Liver (tissue), 3 donors: ENCODE measurements around the gene STMP1.

Source experiments
- EGR1 ChIP-seq, 2 donors: IDR thresholded peaks; 2 replicates each; pipeline ENCODE4 v1.6.1; 2016 to 2018; ENCODE audit warnings: antibody characterized with exemption in 2 of 2, low read depth in 2 of 2
- RAD21 ChIP-seq, 2 donors: IDR thresholded peaks; 2 replicates each; pipeline ENCODE4 v1.6.1; 2016; ENCODE audit warnings: antibody characterized with exemption in 2 of 2, mild to moderate bottlenecking in 2 of 2
- SP1 ChIP-seq: IDR thresholded peaks from 2 replicates; pipeline ENCODE4 v1.6.1; 2018; ENCODE audit warnings: antibody characterized with exemption, mild to moderate bottlenecking
- TF ChIP-seq, protein P1 (sequence below): IDR thresholded peaks from 2 replicates; pipeline ENCODE4 v1.6.1; 2016; ENCODE audit warnings: antibody characterized with exemption, mild to moderate bottlenecking
- TF ChIP-seq, protein P2 (sequence below): fragments of 150-350 bp; IDR thresholded peaks from 2 replicates; pipeline ENCODE4 v1.5.1; 2017; ENCODE audit warnings: improper control_type of control experiment, low read depth, low read length; ENCODE audit not compliant: missing input control
- donor health status: healthy.
- donor health status: healthy.

DNA sequence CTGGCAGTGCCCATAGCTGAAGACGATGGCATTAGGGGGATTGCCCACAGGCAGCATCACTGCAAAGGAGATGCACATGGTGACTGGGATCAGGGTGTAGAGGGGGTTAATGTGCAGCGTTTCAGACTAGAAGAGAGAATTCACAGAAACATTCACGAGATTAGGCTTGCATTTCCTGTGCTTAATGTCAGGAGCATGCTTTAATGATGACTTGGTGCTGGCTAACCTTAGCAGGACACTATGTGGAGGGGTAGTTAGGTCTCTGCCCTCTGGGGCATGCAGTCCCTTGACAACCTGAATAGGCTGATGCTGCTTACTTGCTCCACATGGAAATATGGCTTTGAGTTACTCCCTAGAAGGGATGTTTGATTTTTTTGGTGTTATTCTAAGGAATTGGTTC is 21.8 kb downstream of the STMP1 start:
- TF ChIP-seq, protein P1, sequence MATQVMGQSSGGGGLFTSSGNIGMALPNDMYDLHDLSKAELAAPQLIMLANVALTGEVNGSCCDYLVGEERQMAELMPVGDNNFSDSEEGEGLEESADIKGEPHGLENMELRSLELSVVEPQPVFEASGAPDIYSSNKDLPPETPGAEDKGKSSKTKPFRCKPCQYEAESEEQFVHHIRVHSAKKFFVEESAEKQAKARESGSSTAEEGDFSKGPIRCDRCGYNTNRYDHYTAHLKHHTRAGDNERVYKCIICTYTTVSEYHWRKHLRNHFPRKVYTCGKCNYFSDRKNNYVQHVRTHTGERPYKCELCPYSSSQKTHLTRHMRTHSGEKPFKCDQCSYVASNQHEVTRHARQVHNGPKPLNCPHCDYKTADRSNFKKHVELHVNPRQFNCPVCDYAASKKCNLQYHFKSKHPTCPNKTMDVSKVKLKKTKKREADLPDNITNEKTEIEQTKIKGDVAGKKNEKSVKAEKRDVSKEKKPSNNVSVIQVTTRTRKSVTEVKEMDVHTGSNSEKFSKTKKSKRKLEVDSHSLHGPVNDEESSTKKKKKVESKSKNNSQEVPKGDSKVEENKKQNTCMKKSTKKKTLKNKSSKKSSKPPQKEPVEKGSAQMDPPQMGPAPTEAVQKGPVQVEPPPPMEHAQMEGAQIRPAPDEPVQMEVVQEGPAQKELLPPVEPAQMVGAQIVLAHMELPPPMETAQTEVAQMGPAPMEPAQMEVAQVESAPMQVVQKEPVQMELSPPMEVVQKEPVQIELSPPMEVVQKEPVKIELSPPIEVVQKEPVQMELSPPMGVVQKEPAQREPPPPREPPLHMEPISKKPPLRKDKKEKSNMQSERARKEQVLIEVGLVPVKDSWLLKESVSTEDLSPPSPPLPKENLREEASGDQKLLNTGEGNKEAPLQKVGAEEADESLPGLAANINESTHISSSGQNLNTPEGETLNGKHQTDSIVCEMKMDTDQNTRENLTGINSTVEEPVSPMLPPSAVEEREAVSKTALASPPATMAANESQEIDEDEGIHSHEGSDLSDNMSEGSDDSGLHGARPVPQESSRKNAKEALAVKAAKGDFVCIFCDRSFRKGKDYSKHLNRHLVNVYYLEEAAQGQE: no peak
- TF ChIP-seq, protein P2, sequence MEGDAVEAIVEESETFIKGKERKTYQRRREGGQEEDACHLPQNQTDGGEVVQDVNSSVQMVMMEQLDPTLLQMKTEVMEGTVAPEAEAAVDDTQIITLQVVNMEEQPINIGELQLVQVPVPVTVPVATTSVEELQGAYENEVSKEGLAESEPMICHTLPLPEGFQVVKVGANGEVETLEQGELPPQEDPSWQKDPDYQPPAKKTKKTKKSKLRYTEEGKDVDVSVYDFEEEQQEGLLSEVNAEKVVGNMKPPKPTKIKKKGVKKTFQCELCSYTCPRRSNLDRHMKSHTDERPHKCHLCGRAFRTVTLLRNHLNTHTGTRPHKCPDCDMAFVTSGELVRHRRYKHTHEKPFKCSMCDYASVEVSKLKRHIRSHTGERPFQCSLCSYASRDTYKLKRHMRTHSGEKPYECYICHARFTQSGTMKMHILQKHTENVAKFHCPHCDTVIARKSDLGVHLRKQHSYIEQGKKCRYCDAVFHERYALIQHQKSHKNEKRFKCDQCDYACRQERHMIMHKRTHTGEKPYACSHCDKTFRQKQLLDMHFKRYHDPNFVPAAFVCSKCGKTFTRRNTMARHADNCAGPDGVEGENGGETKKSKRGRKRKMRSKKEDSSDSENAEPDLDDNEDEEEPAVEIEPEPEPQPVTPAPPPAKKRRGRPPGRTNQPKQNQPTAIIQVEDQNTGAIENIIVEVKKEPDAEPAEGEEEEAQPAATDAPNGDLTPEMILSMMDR: no peak
- TF ChIP-seq RAD21 (IDR thresholded peaks at IDR 0.05) (no peak), SP1 (no peak), EGR1 (IDR thresholded peaks at IDR 0.05; ENCODE audit: low read depth in 2 of 2) (no peak)
